H9 (cell line): ENCODE data around the gene CD58. TPM values are rescaled to one million over a fixed set of nuclear protein-coding genes. Genes with fewer than 3 reads are reported as not detected.
A peak's percentile ranks its signal among the peaks of the same experiment; 100 is the strongest.
"Not testable (repeated sequence)": the region's sequence is repeated elsewhere in the genome, so short reads cannot be mapped to it uniquely, and the experiment has no call there.

Experiments
- DNase-seq: peaks from one replicate; pipeline ENCODE4 v3.0.0-alpha.2; 2017
- H2AFZ ChIP-seq: one replicate; pipeline ENCODE4 v1.6.1; 2013; ENCODE audit warnings: mild to moderate bottlenecking, low read length, control low read depth, moderate library complexity
- H2AK5ac ChIP-seq: 2 replicates; pipeline ENCODE4 v1.6.1; 2013; ENCODE audit warnings: low read length, control low read depth, mixed read lengths; ENCODE audit not compliant: insufficient read length
- H2BK120ac ChIP-seq: one replicate; pipeline ENCODE4 v1.6.1; 2013; ENCODE audit warnings: low read depth, mild to moderate bottlenecking, low read length, control low read depth, inconsistent platforms; ENCODE audit not compliant: poor library complexity, severe bottlenecking
- H2BK12ac ChIP-seq: 2 replicates; pipeline ENCODE4 v1.6.1; 2013; ENCODE audit warnings: low read length, control low read depth, mixed read lengths, low read depth; ENCODE audit not compliant: insufficient read length
- H2BK15ac ChIP-seq: 2 replicates; pipeline ENCODE4 v1.6.1; 2013; ENCODE audit warnings: low read depth, low read length, control low read depth
- H2BK20ac ChIP-seq: one replicate; pipeline ENCODE4 v1.6.1; 2013; ENCODE audit warnings: low read depth, mild to moderate bottlenecking, low read length, control low read depth, inconsistent platforms; ENCODE audit not compliant: poor library complexity, severe bottlenecking
- H2BK5ac ChIP-seq: 2 replicates; pipeline ENCODE4 v1.6.1; 2013; ENCODE audit warnings: low read length, control low read depth, mixed read lengths; ENCODE audit not compliant: insufficient read length
- H3K14ac ChIP-seq: 2 replicates; pipeline ENCODE4 v1.6.1; 2013; ENCODE audit warnings: low read length, control low read depth; ENCODE audit not compliant: insufficient read depth
- H3K18ac ChIP-seq: 2 replicates; pipeline ENCODE4 v1.6.1; 2013; ENCODE audit warnings: low read depth, mild to moderate bottlenecking, mixed read lengths, low read length, control low read depth; ENCODE audit not compliant: insufficient read length
- H3K23ac ChIP-seq: 2 replicates; pipeline ENCODE4 v1.6.1; 2013; ENCODE audit warnings: low read length, control low read depth, mixed read lengths, low read depth; ENCODE audit not compliant: insufficient read length
- H3K23me2 ChIP-seq: 2 replicates; pipeline ENCODE4 v1.6.1; 2013; ENCODE audit warnings: low read depth, mild to moderate bottlenecking, mixed read lengths, low read length, control low read depth; ENCODE audit not compliant: insufficient read length, poor library complexity, severe bottlenecking
- H3K27ac ChIP-seq: 2 replicates; pipeline ENCODE4 v1.5.1; 2013; ENCODE audit warnings: low read length, control low read depth, mixed read lengths, low read depth; ENCODE audit not compliant: insufficient read length
- H3K27me3 ChIP-seq: 2 replicates; pipeline ENCODE4 v1.6.1; 2013; ENCODE audit warnings: low read length, control low read depth, inconsistent platforms; ENCODE audit not compliant: insufficient read depth
- H3K4ac ChIP-seq: 2 replicates; pipeline ENCODE4 v1.6.1; 2013; ENCODE audit warnings: low read depth, mild to moderate bottlenecking, control low read depth, inconsistent platforms, low read length, moderate library complexity
- H3K4me1 ChIP-seq: 2 replicates; pipeline ENCODE4 v1.6.1; 2013; ENCODE audit warnings: low read length, control low read depth, inconsistent platforms; ENCODE audit not compliant: insufficient read depth
- H3K4me2 ChIP-seq: 2 replicates; pipeline ENCODE4 v1.6.1; 2013; ENCODE audit warnings: low read length, control low read depth, mixed read lengths; ENCODE audit not compliant: insufficient read length, insufficient read depth
- H3K56ac ChIP-seq: 2 replicates; pipeline ENCODE4 v1.6.1; 2013; ENCODE audit warnings: low read depth, mild to moderate bottlenecking, mixed read lengths, low read length, control low read depth; ENCODE audit not compliant: insufficient read length
- H3K79me1 ChIP-seq: 2 replicates; pipeline ENCODE4 v1.6.1; 2013; ENCODE audit warnings: low read depth, mild to moderate bottlenecking, moderate library complexity, low read length, control low read depth, inconsistent platforms; ENCODE audit not compliant: insufficient read depth, poor library complexity, severe bottlenecking
- H3K79me2 ChIP-seq: 2 replicates; pipeline ENCODE4 v1.6.1; 2013; ENCODE audit warnings: low read length, control low read depth, inconsistent platforms; ENCODE audit not compliant: insufficient read depth
- H3K9ac ChIP-seq: 2 replicates; pipeline ENCODE4 v1.6.1; 2013; ENCODE audit warnings: low read length, control low read depth, mixed read lengths; ENCODE audit not compliant: insufficient read length; ENCODE audit errors: extremely low read depth
- H3K9me3 ChIP-seq: one replicate; pipeline ENCODE4 v1.6.1; 2013; ENCODE audit warnings: low read depth, low read length, inconsistent platforms; ENCODE audit not compliant: control insufficient read depth
- H3T11ph ChIP-seq: one replicate; pipeline ENCODE4 v1.6.1; 2013; ENCODE audit warnings: mild to moderate bottlenecking, low read length, control low read depth, inconsistent platforms
- H4K20me1 ChIP-seq: one replicate; pipeline ENCODE4 v1.6.1; 2013; ENCODE audit not compliant: control insufficient read depth, insufficient read length, insufficient read depth
- H4K5ac ChIP-seq: 2 replicates; pipeline ENCODE4 v1.6.1; 2013; ENCODE audit warnings: low read depth, mild to moderate bottlenecking, mixed read lengths, low read length, control low read depth; ENCODE audit not compliant: insufficient read length
- H4K8ac ChIP-seq: replicated peaks from 2 replicates; pipeline ENCODE4 v1.6.1; 2013; ENCODE audit warnings: low read length, control low read depth, mixed read lengths, low read depth; ENCODE audit not compliant: insufficient read length
- H4K91ac ChIP-seq: 2 replicates; pipeline ENCODE4 v1.6.1; 2013; ENCODE audit warnings: low read depth, mild to moderate bottlenecking, moderate library complexity, mixed read lengths, low read length, control low read depth; ENCODE audit not compliant: insufficient read length
- H3K27ac Mint-ChIP-seq, 3 experiments: 2 replicates in 2 of 3; 3 replicates in 1 of 3; pipeline ENCODE4 v1.8.0; 2020 to 2021; ENCODE audit warnings: mixed read lengths in 3 of 3, mild to moderate bottlenecking in 1 of 3, moderate library complexity in 1 of 3
- H3K27me3 Mint-ChIP-seq: 2 replicates; pipeline ENCODE4 v1.8.0; 2021; ENCODE audit warnings: low read depth, mild to moderate bottlenecking, moderate library complexity, mixed read lengths
- H3K36me3 Mint-ChIP-seq, 3 experiments: 2 replicates in 2 of 3; 3 replicates in 1 of 3; pipeline ENCODE4 v1.8.0; 2020 to 2021; ENCODE audit warnings: low read depth in 3 of 3, mixed read lengths in 3 of 3; ENCODE audit not compliant: insufficient read depth in 1 of 3
- H3K4me1 Mint-ChIP-seq, 2 experiments: 2 replicates each; pipeline ENCODE4 v1.8.0; 2020; ENCODE audit warnings: mixed read lengths in 2 of 2
- H3K4me3 Mint-ChIP-seq, 2 experiments: 2 replicates in 1 of 2; 3 replicates in 1 of 2; pipeline ENCODE4 v1.8.0; 2020 to 2021; ENCODE audit warnings: mild to moderate bottlenecking in 2 of 2, mixed read lengths in 2 of 2, moderate library complexity in 1 of 2
- H3K9me3 Mint-ChIP-seq, 2 experiments: 2 replicates in 1 of 2; 3 replicates in 1 of 2; pipeline ENCODE4 v1.8.0; 2020; ENCODE audit warnings: mild to moderate bottlenecking in 2 of 2, mixed read lengths in 2 of 2, moderate library complexity in 1 of 2
- WGBS: extraction: QIAGEN DNeasy Blood & Tissue Kit; methylation state at CpG from one replicate; pipeline ENCODE4 v1.1.7; 2013; ENCODE audit warnings: missing lambda C conversion rate, low lambda C conversion rate, mixed read lengths; ENCODE audit not compliant: insufficient read length; ENCODE audit errors: extremely low coverage; 5-methylcytosine and 5-hydroxymethylcytosine counted together
- total RNA-seq: library from RNA; stranded (reverse); gene quantifications from 2 replicates; pipeline ENCODE4 v1.2.1, GENCODE V29; 2021

CD58 gene
- total RNA-seq, 1 experiment from 2014 or later: 4.3 TPM

- WGBS: no CpG with 5 or more reads among the region's 11 CpGs
These were observed 27.7 kb upstream of the CD58 start for GRCh38 chr1:116598420-116599036.

GRCh38 chr1:116597388-116597787 is 26.6 kb upstream of the CD58 start:
- H3K27me3 ChIP-seq, H2BK15ac ChIP-seq, H2BK12ac ChIP-seq, H4K91ac ChIP-seq, H3T11ph ChIP-seq, H3K4me2 ChIP-seq, H4K20me1 ChIP-seq, H3K4me1 ChIP-seq, H2AFZ ChIP-seq, H3K79me1 ChIP-seq, H2AK5ac ChIP-seq, H4K5ac ChIP-seq, DNase-seq, H3K27ac ChIP-seq, H3K36me3 Mint-ChIP-seq, H3K56ac ChIP-seq, H3K9me3 Mint-ChIP-seq, H3K27ac Mint-ChIP-seq, H3K9me3 ChIP-seq, H3K23ac ChIP-seq, H3K18ac ChIP-seq, H3K4me3 Mint-ChIP-seq, H2BK20ac ChIP-seq, H2BK5ac ChIP-seq, H3K27me3 Mint-ChIP-seq, H4K8ac ChIP-seq, H3K4ac ChIP-seq, H3K9ac ChIP-seq, H3K23me2 ChIP-seq, H3K79me2 ChIP-seq, H2BK120ac ChIP-seq, H3K14ac ChIP-seq: not testable (repeated sequence)
- no CpG with 5 or more reads among the region's 2 CpGs for WGBS
- H3K4me1 Mint-ChIP-seq: peaks cover 18% of the 10 kb centered on the region in 2 experiments

More at GRCh38 chr1:116598420-116599036, 27.7 kb upstream of the CD58 start:
- H3K4me2 ChIP-seq, H2BK120ac ChIP-seq, H3K27ac ChIP-seq, DNase-seq, H3K14ac ChIP-seq, H4K8ac ChIP-seq, H4K20me1 ChIP-seq, H3K18ac ChIP-seq, H2BK20ac ChIP-seq, H3K56ac ChIP-seq, H3K27me3 Mint-ChIP-seq, H3K23ac ChIP-seq, H2AK5ac ChIP-seq, H4K5ac ChIP-seq, H2BK15ac ChIP-seq, H2AFZ ChIP-seq, H2BK12ac ChIP-seq, H2BK5ac ChIP-seq, H4K91ac ChIP-seq, H3K9me3 Mint-ChIP-seq, H3K27me3 ChIP-seq, H3K9ac ChIP-seq, H3T11ph ChIP-seq, H3K4ac ChIP-seq, H3K4me3 Mint-ChIP-seq, H3K23me2 ChIP-seq, H3K4me1 ChIP-seq, H3K79me2 ChIP-seq, H3K9me3 ChIP-seq, H3K79me1 ChIP-seq: not testable (repeated sequence)
- Mint-ChIP-seq H3K36me3 (peaks cover under 1 to 10% (median 2%) of the 10 kb centered on the region in 3 experiments; a peak in 3 of 7 replicates), H3K4me1 (peaks cover 10% of the 10 kb centered on the region in 2 experiments), H3K27ac (peak overlapping the region in 1 of 3 experiments; percentile 44; a peak in 1 of 7 replicates)
